Endothelial cell (in vitro differentiated cells): Measurements from ENCODE around the gene MSH5. TPM values are rescaled to one million over a fixed set of nuclear protein-coding genes. Genes with fewer than 3 reads are reported as not detected.
A peak's percentile ranks its signal among the peaks of the same experiment; 100 is the strongest.

Experiments used
- DNase-seq: peaks from one replicate; pipeline ENCODE4 v3.0.0; 2021; ENCODE audit warnings: low spot score
- H3K27ac Mint-ChIP-seq: one replicate; pipeline ENCODE4 v1.8.0; 2021; ENCODE audit warnings: mixed read lengths, inconsistent platforms; ENCODE audit not compliant: unreplicated experiment
- H3K27me3 Mint-ChIP-seq: one replicate; pipeline ENCODE4 v1.8.0; 2021; ENCODE audit warnings: mild to moderate bottlenecking, moderate library complexity, mixed read lengths, inconsistent platforms; ENCODE audit not compliant: unreplicated experiment
- H3K36me3 Mint-ChIP-seq: one replicate; pipeline ENCODE4 v1.8.0; 2021; ENCODE audit warnings: mild to moderate bottlenecking, low read depth, mixed read lengths, inconsistent platforms; ENCODE audit not compliant: unreplicated experiment
- H3K4me1 Mint-ChIP-seq: one replicate; pipeline ENCODE4 v1.8.0; 2021; ENCODE audit warnings: mild to moderate bottlenecking, mixed read lengths, inconsistent platforms; ENCODE audit not compliant: unreplicated experiment
- H3K4me3 Mint-ChIP-seq: one replicate; pipeline ENCODE4 v1.8.0; 2021; ENCODE audit warnings: mild to moderate bottlenecking, mixed read lengths, inconsistent platforms; ENCODE audit not compliant: unreplicated experiment
- H3K9me3 Mint-ChIP-seq: one replicate; pipeline ENCODE4 v1.8.0; 2021; ENCODE audit warnings: mixed read lengths, inconsistent platforms; ENCODE audit not compliant: unreplicated experiment
- CTCF ChIP-seq: fragments of 200-600 bp; sonication (generic); IDR thresholded peaks from one replicate; pipeline ENCODE4 v1.5.0; 2021; ENCODE audit warnings: antibody characterized with exemption; ENCODE audit not compliant: unreplicated experiment
- total RNA-seq: library from RNA; stranded (reverse); fragmentation: NEBNext Ultra II Directional; extraction: Animal tissue kit (Norgen Biotek cat#: 25700); gene quantifications from one replicate; pipeline ENCODE4 v1.2.1, GENCODE V29; 2021; ENCODE audit not compliant: unreplicated experiment

MSH5 gene
- total RNA-seq, 1 donor from 2014 or later = 16.1 TPM

GRCh38 chr6:31734821-31735406 is 4.9 kb upstream of the MSH5 start:
- Mint-ChIP-seq H3K36me3 (peaks cover 27% of the 10 kb centered on the region), H3K9me3 (no peaks in the 10 kb centered on the region), H3K4me3 (peak overlapping the region; percentile 100), H3K27me3 (peaks cover 22% of the 10 kb centered on the region), H3K4me1 (peaks cover 58% of the 10 kb centered on the region), H3K27ac (peak overlapping the region; percentile 100)
- no peak for TF ChIP-seq CTCF
- peak; percentile 38 for DNase-seq

GRCh38 chr6:31736021-31736767 is 3.6 kb upstream of the MSH5 start, which contains the start of gene CLIC1:
Gene CLIC1 (minus strand): TSS chr6:31736530. CDS start chr6:31736300, 230 bp downstream.
- H3K9me3 Mint-ChIP-seq = no peaks in the 10 kb centered on the region
- peaks cover 27% of the 10 kb centered on the region for H3K36me3 Mint-ChIP-seq
- peak within 1 kb of the TSS; percentile 100 for H3K4me3 Mint-ChIP-seq
- peaks cover 53% of the 10 kb centered on the region for H3K4me1 Mint-ChIP-seq
- peaks cover 20% of the 10 kb centered on the region for H3K27me3 Mint-ChIP-seq
- TF ChIP-seq CTCF = no peak
- peak; percentile 73 for DNase-seq
- H3K27ac Mint-ChIP-seq = peak within 1 kb of the TSS; percentile 100

GRCh38 chr6:31736768-31737314 is 3.0 kb upstream of the MSH5 start:
- Mint-ChIP-seq H3K27me3 (peaks cover 20% of the 10 kb centered on the region), H3K27ac (peak overlapping the region; percentile 100), H3K9me3 (no peaks in the 10 kb centered on the region), H3K4me1 (peaks cover 51% of the 10 kb centered on the region), H3K36me3 (peaks cover 23% of the 10 kb centered on the region), H3K4me3 (peak overlapping the region; percentile 100)
- no peak for TF ChIP-seq CTCF
- DNase-seq = no peak

GRCh38 chr6:31737315-31737990 is 2.4 kb upstream of the MSH5 start:
- peak; percentile 55 for DNase-seq
- peaks cover 47% of the 10 kb centered on the region for H3K4me1 Mint-ChIP-seq
- peak overlapping the region; percentile 100 for H3K4me3 Mint-ChIP-seq

More at GRCh38 chr6:31737315-31737990, 2.4 kb upstream of the MSH5 start:
- peaks cover 20% of the 10 kb centered on the region for H3K27me3 Mint-ChIP-seq
- H3K27ac Mint-ChIP-seq = peak overlapping the region; percentile 100
- H3K36me3 Mint-ChIP-seq = peaks cover 18% of the 10 kb centered on the region
- no peaks in the 10 kb centered on the region for H3K9me3 Mint-ChIP-seq
- no peak for TF ChIP-seq CTCF
